Muscle layer of duodenum (tissue), 2 donors: Measurements from ENCODE around the gene FBXW7.

Source experiments
- H3K27ac ChIP-seq: one replicate; pipeline ENCODE4 v1.7.0; 2013; ENCODE audit warnings: mild to moderate bottlenecking, low read length
- H3K27me3 ChIP-seq: one replicate; pipeline ENCODE4 v1.7.0; 2013; ENCODE audit warnings: low read depth, mild to moderate bottlenecking, control low read depth, low read length
- H3K36me3 ChIP-seq, 2 donors: one replicate each; pipeline ENCODE4 v1.7.0; 2013; ENCODE audit warnings: low read length in 2 of 2, control low read depth in 1 of 2, mild to moderate bottlenecking in 1 of 2; ENCODE audit not compliant: insufficient read depth in 2 of 2, control insufficient read depth in 1 of 2
- H3K4me1 ChIP-seq, 2 donors: one replicate each; pipeline ENCODE4 v1.7.0; 2013; ENCODE audit warnings: low read length in 2 of 2, mild to moderate bottlenecking in 2 of 2, control low read depth in 1 of 2, moderate library complexity in 1 of 2; ENCODE audit not compliant: insufficient read depth in 2 of 2, control insufficient read depth in 1 of 2
- H3K4me3 ChIP-seq, 2 donors: one replicate each; pipeline ENCODE4 v1.7.0; 2013; ENCODE audit warnings: low read length in 2 of 2, low read depth in 1 of 2, mild to moderate bottlenecking in 1 of 2
- H3K9me3 ChIP-seq, 2 donors: one replicate each; pipeline ENCODE4 v1.7.0; 2013; ENCODE audit warnings: low read length in 2 of 2, control low read depth in 1 of 2, mild to moderate bottlenecking in 1 of 2; ENCODE audit not compliant: control insufficient read depth in 1 of 2
- donor health status: healthy.

Gene FBXW7

GRCh38 chr4:152422817-152423320, 113.0 kb downstream of the FBXW7 start:
- no peaks in the 10 kb centered on the region for H3K36me3 ChIP-seq
- H3K9me3 ChIP-seq: no peaks in the 10 kb centered on the region
- H3K4me3 ChIP-seq: no peak overlapping the region
- H3K27me3 ChIP-seq: no peaks in the 10 kb centered on the region
- H3K27ac ChIP-seq: no peak overlapping the region
- no peaks in the 10 kb centered on the region for H3K4me1 ChIP-seq

GRCh38 chr4:152421576-152421975, 114.3 kb downstream of the FBXW7 start:
- Histone ChIP-seq H3K36me3 (no peaks in the 10 kb centered on the region), H3K4me3 (no peak overlapping the region), H3K9me3 (no peaks in the 10 kb centered on the region), H3K4me1 (no peaks in the 10 kb centered on the region), H3K27ac (no peak overlapping the region), H3K27me3 (no peaks in the 10 kb centered on the region)

- Histone ChIP-seq H3K27ac (no peak overlapping the region), H3K9me3 (no peaks in the 10 kb centered on the region), H3K4me1 (no peaks in the 10 kb centered on the region), H3K27me3 (no peaks in the 10 kb centered on the region), H3K4me3 (no peak overlapping the region), H3K36me3 (no peaks in the 10 kb centered on the region)
Observed at GRCh38 chr4:152419809-152420208, 116.1 kb downstream of the FBXW7 start.

- H3K27me3 ChIP-seq: no peaks in the 10 kb centered on the region
- H3K9me3 ChIP-seq: no peaks in the 10 kb centered on the region
- H3K27ac ChIP-seq: no peak overlapping the region
- H3K4me3 ChIP-seq: no peak overlapping the region
- no peaks in the 10 kb centered on the region for H3K36me3 ChIP-seq
- no peaks in the 10 kb centered on the region for H3K4me1 ChIP-seq
Observed at GRCh38 chr4:152417673-152418072, 118.2 kb downstream of the FBXW7 start.

- no peak overlapping the region for H3K27ac ChIP-seq
- no peaks in the 10 kb centered on the region for H3K27me3 ChIP-seq
- no peak overlapping the region for H3K4me3 ChIP-seq
- no peaks in the 10 kb centered on the region for H3K4me1 ChIP-seq
- no peaks in the 10 kb centered on the region for H3K9me3 ChIP-seq
- H3K36me3 ChIP-seq: no peaks in the 10 kb centered on the region
Observed at GRCh38 chr4:152415980-152416379, 119.9 kb downstream of the FBXW7 start.

- H3K4me1 ChIP-seq: no peaks in the 10 kb centered on the region
- no peak overlapping the region for H3K27ac ChIP-seq
- no peaks in the 10 kb centered on the region for H3K36me3 ChIP-seq
- no peak overlapping the region for H3K4me3 ChIP-seq
- H3K9me3 ChIP-seq: no peaks in the 10 kb centered on the region
- no peaks in the 10 kb centered on the region for H3K27me3 ChIP-seq
Observed at GRCh38 chr4:152408514-152409327, 127.2 kb downstream of the FBXW7 start.

GRCh38 chr4:152401424-152401823, 134.5 kb downstream of the FBXW7 start:
- Histone ChIP-seq H3K4me1 (no peaks in the 10 kb centered on the region), H3K36me3 (no peaks in the 10 kb centered on the region), H3K4me3 (no peak overlapping the region), H3K27me3 (no peaks in the 10 kb centered on the region), H3K9me3 (no peaks in the 10 kb centered on the region), H3K27ac (no peak overlapping the region)

GRCh38 chr4:152399246-152399645, 136.6 kb downstream of the FBXW7 start:
- no peaks in the 10 kb centered on the region for H3K9me3 ChIP-seq
- H3K4me1 ChIP-seq: no peaks in the 10 kb centered on the region
- H3K36me3 ChIP-seq: no peaks in the 10 kb centered on the region
- H3K27ac ChIP-seq: no peak overlapping the region
- H3K27me3 ChIP-seq: no peaks in the 10 kb centered on the region
- H3K4me3 ChIP-seq: no peak overlapping the region

- no peak overlapping the region for H3K27ac ChIP-seq
- no peak overlapping the region for H3K4me3 ChIP-seq
- H3K4me1 ChIP-seq: no peaks in the 10 kb centered on the region
- no peaks in the 10 kb centered on the region for H3K27me3 ChIP-seq
- no peaks in the 10 kb centered on the region for H3K36me3 ChIP-seq
- H3K9me3 ChIP-seq: no peaks in the 10 kb centered on the region
Observed at GRCh38 chr4:152398060-152398459, 137.8 kb downstream of the FBXW7 start.

GRCh38 chr4:152394791-152395190, 141.1 kb downstream of the FBXW7 start:
- no peaks in the 10 kb centered on the region for H3K36me3 ChIP-seq
- H3K4me1 ChIP-seq: no peaks in the 10 kb centered on the region
- no peak overlapping the region for H3K4me3 ChIP-seq
- no peak overlapping the region for H3K27ac ChIP-seq
- H3K27me3 ChIP-seq: no peaks in the 10 kb centered on the region
- no peaks in the 10 kb centered on the region for H3K9me3 ChIP-seq

GRCh38 chr4:152392079-152392478, 143.8 kb downstream of the FBXW7 start:
- Histone ChIP-seq H3K27me3 (no peaks in the 10 kb centered on the region), H3K27ac (no peak overlapping the region), H3K4me3 (no peak overlapping the region), H3K4me1 (no peaks in the 10 kb centered on the region), H3K9me3 (no peaks in the 10 kb centered on the region), H3K36me3 (no peaks in the 10 kb centered on the region)

GRCh38 chr4:152390216-152390615, 145.7 kb downstream of the FBXW7 start:
- Histone ChIP-seq H3K27ac (no peak overlapping the region), H3K36me3 (no peaks in the 10 kb centered on the region), H3K4me3 (no peak overlapping the region), H3K27me3 (no peaks in the 10 kb centered on the region), H3K9me3 (no peaks in the 10 kb centered on the region), H3K4me1 (no peaks in the 10 kb centered on the region)
